Measurements from ENCODE around the gene DAAM1. TPM values are rescaled to one million over a fixed set of nuclear protein-coding genes. Genes with fewer than 3 reads are reported as not detected.

The DAAM1 gene
- total RNA-seq, 1 experiment from 2014 or later = 11.5 TPM

- H3K9me3 ChIP-seq (ENCODE audit: low read depth, low read length, poor library complexity, severe bottlenecking) = no peaks in the 10 kb centered on the region
- H3K4me1 ChIP-seq (ENCODE audit: insufficient read depth, low read length, poor library complexity, severe bottlenecking) = no peaks in the 10 kb centered on the region
- intact Hi-C loops (cut with micrococcal nuclease; ENCODE audit: unreplicated experiment) = no loop called here
- no TSS peak for BruUV-seq (replicated peaks)
- TF ChIP-seq EZH2 (IDR thresholded peaks at IDR 0.05; ENCODE audit: borderline replicate concordance, low read depth, low read length, poor library complexity, severe bottlenecking) = no peak
- TF ChIP-seq, protein P1, sequence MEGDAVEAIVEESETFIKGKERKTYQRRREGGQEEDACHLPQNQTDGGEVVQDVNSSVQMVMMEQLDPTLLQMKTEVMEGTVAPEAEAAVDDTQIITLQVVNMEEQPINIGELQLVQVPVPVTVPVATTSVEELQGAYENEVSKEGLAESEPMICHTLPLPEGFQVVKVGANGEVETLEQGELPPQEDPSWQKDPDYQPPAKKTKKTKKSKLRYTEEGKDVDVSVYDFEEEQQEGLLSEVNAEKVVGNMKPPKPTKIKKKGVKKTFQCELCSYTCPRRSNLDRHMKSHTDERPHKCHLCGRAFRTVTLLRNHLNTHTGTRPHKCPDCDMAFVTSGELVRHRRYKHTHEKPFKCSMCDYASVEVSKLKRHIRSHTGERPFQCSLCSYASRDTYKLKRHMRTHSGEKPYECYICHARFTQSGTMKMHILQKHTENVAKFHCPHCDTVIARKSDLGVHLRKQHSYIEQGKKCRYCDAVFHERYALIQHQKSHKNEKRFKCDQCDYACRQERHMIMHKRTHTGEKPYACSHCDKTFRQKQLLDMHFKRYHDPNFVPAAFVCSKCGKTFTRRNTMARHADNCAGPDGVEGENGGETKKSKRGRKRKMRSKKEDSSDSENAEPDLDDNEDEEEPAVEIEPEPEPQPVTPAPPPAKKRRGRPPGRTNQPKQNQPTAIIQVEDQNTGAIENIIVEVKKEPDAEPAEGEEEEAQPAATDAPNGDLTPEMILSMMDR (conservative IDR thresholded peaks at IDR 0.05; ENCODE audit: low read depth, low read length) = no peak
- H3K27ac ChIP-seq (ENCODE audit: low read depth, low read length, poor library complexity, severe bottlenecking) = no peak overlapping the region
- ChIA-PET POLR2A (ENCODE audit: low non-redundant PET) (no interaction called here), CTCF (no interaction called here)
- DNase-seq (ENCODE audit: low spot score) = no peak
- no peak overlapping the region for H3K4me3 ChIP-seq (ENCODE audit: low read depth, low read length, poor library complexity, severe bottlenecking)
- H3K36me3 ChIP-seq (ENCODE audit: insufficient read depth, low read length, poor library complexity, severe bottlenecking) = no peaks in the 10 kb centered on the region
- H3K27me3 ChIP-seq (replicated peaks; ENCODE audit: insufficient read depth, low read depth, low read length, poor library complexity) = no peaks in the 10 kb centered on the region
These were observed 28.5 kb downstream of the DAAM1 start for GRCh38 chr14:59217011-59217410.

- no TSS peak for BruUV-seq (replicated peaks)
- no peak overlapping the region for H3K27ac ChIP-seq (ENCODE audit: low read depth, low read length, poor library complexity, severe bottlenecking)
- intact Hi-C loops (cut with micrococcal nuclease; ENCODE audit: unreplicated experiment) = no loop called here
- H3K4me3 ChIP-seq (ENCODE audit: low read depth, low read length, poor library complexity, severe bottlenecking) = no peak overlapping the region
- H3K36me3 ChIP-seq (ENCODE audit: insufficient read depth, low read length, poor library complexity, severe bottlenecking) = no peaks in the 10 kb centered on the region
- no peaks in the 10 kb centered on the region for H3K9me3 ChIP-seq (ENCODE audit: low read depth, low read length, poor library complexity, severe bottlenecking)
- no peak for TF ChIP-seq EZH2 (IDR thresholded peaks at IDR 0.05; ENCODE audit: borderline replicate concordance, low read depth, low read length, poor library complexity, severe bottlenecking)
- TF ChIP-seq, protein P1 (conservative IDR thresholded peaks at IDR 0.05; ENCODE audit: low read depth, low read length) = no peak
- CTCF ChIA-PET = no interaction called here
- POLR2A ChIA-PET (ENCODE audit: low non-redundant PET) = no interaction called here
- no peak for DNase-seq (ENCODE audit: low spot score)
- H3K4me1 ChIP-seq (ENCODE audit: insufficient read depth, low read length, poor library complexity, severe bottlenecking) = no peaks in the 10 kb centered on the region
- no peaks in the 10 kb centered on the region for H3K27me3 ChIP-seq (replicated peaks; ENCODE audit: insufficient read depth, low read depth, low read length, poor library complexity)
These were observed 33.1 kb downstream of the DAAM1 start for GRCh38 chr14:59221568-59221967.

DNA sequence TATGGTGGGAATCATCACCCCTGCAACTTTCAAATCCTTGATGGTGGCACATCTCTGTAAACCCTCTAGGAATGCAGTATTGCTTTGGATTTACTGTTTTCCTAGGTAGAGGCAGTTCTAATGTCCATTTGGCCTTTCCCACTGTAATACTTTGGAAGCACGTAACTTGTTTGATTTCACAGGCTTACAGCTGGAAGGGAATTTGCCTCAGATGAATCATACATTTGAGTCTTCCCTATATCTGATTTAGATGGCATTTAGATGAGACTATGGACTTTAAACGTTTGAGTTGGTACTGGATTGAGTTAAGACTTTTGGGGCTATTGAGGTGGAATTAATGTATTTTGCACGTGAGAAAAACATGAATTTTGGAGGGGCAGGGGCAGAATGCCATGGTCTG is 35.9 kb downstream of the DAAM1 start:
- TF ChIP-seq, protein P1 (conservative IDR thresholded peaks at IDR 0.05; ENCODE audit: low read depth, low read length) = no peak
- no peak for TF ChIP-seq EZH2 (IDR thresholded peaks at IDR 0.05; ENCODE audit: borderline replicate concordance, low read depth, low read length, poor library complexity, severe bottlenecking)
- Histone ChIP-seq H3K4me1 (ENCODE audit: insufficient read depth, low read length, poor library complexity, severe bottlenecking) (no peaks in the 10 kb centered on the region), H3K4me3 (ENCODE audit: low read depth, low read length, poor library complexity, severe bottlenecking) (no peak overlapping the region), H3K27me3 (replicated peaks; ENCODE audit: insufficient read depth, low read depth, low read length, poor library complexity) (no peaks in the 10 kb centered on the region), H3K36me3 (ENCODE audit: insufficient read depth, low read length, poor library complexity, severe bottlenecking) (no peaks in the 10 kb centered on the region), H3K9me3 (ENCODE audit: low read depth, low read length, poor library complexity, severe bottlenecking) (no peaks in the 10 kb centered on the region), H3K27ac (ENCODE audit: low read depth, low read length, poor library complexity, severe bottlenecking) (no peak overlapping the region)
- no TSS peak for BruUV-seq (replicated peaks)
- DNase-seq (ENCODE audit: low spot score) = no peak
- ChIA-PET CTCF (no interaction called here), POLR2A (ENCODE audit: low non-redundant PET) (no interaction called here)
- intact Hi-C loops (cut with micrococcal nuclease; ENCODE audit: unreplicated experiment) = no loop called here
